Activated naive CD8-positive, alpha-beta T cell treated with anti-CD3 and anti-CD28 coated beads, Interleukin-2, amount 50 U/mL, for 24 hours (primary cell): Measurements from ENCODE around the gene GAPDHS.

ENCODE experiments used
- ATAC-seq: fragments of 150-1000 bp; cut with Tn5 transposase; one replicate; pipeline ENCODE4 v1.10.0; 2021
- DNase-seq: peaks from one replicate; pipeline ENCODE4 v3.0.0; 2021
- H3K27ac Mint-ChIP-seq: one replicate; pipeline ENCODE4 v1.8.0; 2021; ENCODE audit warnings: mild to moderate bottlenecking, mixed read lengths
- H3K27me3 Mint-ChIP-seq: one replicate; pipeline ENCODE4 v1.8.0; 2021; ENCODE audit warnings: mixed read lengths
- H3K36me3 Mint-ChIP-seq: one replicate; pipeline ENCODE4 v1.8.0; 2021; ENCODE audit warnings: low read depth, mixed read lengths
- H3K4me1 Mint-ChIP-seq: one replicate; pipeline ENCODE4 v1.8.0; 2021; ENCODE audit warnings: mixed read lengths
- H3K4me3 Mint-ChIP-seq: one replicate; pipeline ENCODE4 v1.8.0; 2021; ENCODE audit warnings: mild to moderate bottlenecking, moderate library complexity, mixed read lengths
- H3K9me3 Mint-ChIP-seq: one replicate; pipeline ENCODE4 v1.8.0; 2021; ENCODE audit warnings: mixed read lengths

Gene GAPDHS

GRCh38 chr19:35555301-35556005 is 22.2 kb downstream of the GAPDHS start:
- Mint-ChIP-seq H3K4me3 (no peak overlapping the region), H3K9me3 (no peaks in the 10 kb centered on the region), H3K4me1 (peaks cover 5% of the 10 kb centered on the region), H3K36me3 (no peaks in the 10 kb centered on the region), H3K27me3 (peaks cover 24% of the 10 kb centered on the region), H3K27ac (no peak overlapping the region)
- ATAC-seq (no peak), DNase-seq (no peak)

DNA sequence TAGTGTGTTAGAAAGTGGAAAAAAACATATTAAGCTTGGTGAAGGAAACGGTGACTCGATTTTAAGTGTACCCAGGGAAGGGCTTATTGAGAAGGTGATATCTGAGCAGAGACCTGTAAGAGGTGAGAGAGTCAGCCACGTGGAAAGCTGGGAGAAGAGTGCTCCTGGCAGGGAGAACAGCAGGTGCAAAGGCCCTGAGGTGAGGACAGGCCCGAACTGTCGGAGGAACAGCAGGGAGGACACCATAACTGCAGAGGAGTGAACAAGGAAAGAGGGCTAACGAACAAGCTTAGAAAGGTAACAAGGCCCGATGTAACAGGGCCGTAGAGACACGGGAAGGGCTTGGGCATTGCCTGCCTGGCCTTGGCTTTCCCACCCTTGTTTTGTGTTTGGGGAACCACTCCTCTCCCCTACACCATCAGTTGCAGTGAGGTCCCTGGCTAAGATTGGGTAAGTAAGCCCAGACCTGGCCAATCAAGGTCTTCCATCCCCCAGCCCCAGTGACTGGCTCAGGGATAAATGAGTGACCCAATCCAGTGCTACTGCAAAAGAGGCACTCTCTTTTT is 22.9 kb downstream of the GAPDHS start:
- Mint-ChIP-seq H3K36me3 (no peaks in the 10 kb centered on the region), H3K4me3 (no peak overlapping the region)

DNA sequence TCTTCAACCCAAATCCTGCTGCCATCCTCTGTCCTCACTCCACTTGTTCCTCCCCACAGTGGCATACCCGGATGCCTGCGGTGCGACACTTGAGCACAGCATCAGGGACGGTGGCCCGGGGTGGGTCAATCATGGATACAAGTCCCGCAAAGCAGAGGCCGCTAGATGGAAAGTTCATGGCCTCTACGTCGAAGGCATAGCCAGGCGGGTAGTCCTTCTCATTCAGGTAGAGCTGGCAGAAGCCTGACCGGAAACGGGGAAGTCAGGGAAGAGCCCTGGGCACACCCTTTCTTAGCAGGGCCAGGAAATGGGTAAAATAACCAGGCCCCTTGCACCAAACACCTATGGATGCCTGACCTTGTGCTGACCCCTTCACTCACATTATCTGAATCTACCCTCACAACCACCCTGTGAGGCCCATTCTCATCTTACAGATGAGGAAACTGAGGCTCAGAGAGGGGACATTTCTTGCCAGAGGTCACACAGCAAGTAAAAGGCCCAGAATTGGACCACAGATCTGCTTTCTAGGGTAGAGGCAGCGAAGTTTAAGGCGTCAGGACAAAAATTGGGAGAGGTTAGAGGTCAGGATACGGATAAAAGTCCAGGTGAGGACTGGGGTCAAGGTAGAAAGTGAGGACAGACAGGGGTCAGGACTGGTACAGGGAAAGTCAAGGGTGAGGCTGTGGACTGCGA is 23.7 kb downstream of the GAPDHS start:
- no peak for ATAC-seq
- H3K4me1 Mint-ChIP-seq, result peaks cover 5% of the 10 kb centered on the region
- no peaks in the 10 kb centered on the region for H3K9me3 Mint-ChIP-seq
- H3K4me3 Mint-ChIP-seq, result peak overlapping the region; percentile 6
- peaks cover 35% of the 10 kb centered on the region for H3K27me3 Mint-ChIP-seq
- H3K27ac Mint-ChIP-seq, result no peak overlapping the region
- no peak for DNase-seq
- no peaks in the 10 kb centered on the region for H3K36me3 Mint-ChIP-seq

More for the DNA sequence above, 22.9 kb downstream of the GAPDHS start:
- H3K4me1 Mint-ChIP-seq, result peaks cover 5% of the 10 kb centered on the region
- H3K27ac Mint-ChIP-seq, result no peak overlapping the region
- H3K27me3 Mint-ChIP-seq, result peaks cover 30% of the 10 kb centered on the region
- DNase-seq (no peak), ATAC-seq (no peak)
- H3K9me3 Mint-ChIP-seq, result no peaks in the 10 kb centered on the region

GRCh38 chr19:35557539-35558399 is 24.5 kb downstream of the GAPDHS start:
- Mint-ChIP-seq H3K4me3 (peak overlapping the region; percentile 71), H3K27ac (no peak overlapping the region), H3K36me3 (no peaks in the 10 kb centered on the region), H3K4me1 (peaks cover 5% of the 10 kb centered on the region), H3K9me3 (no peaks in the 10 kb centered on the region), H3K27me3 (peaks cover 41% of the 10 kb centered on the region)
- DNase-seq, result peak; percentile 64
- peak; percentile 51 for ATAC-seq

DNA sequence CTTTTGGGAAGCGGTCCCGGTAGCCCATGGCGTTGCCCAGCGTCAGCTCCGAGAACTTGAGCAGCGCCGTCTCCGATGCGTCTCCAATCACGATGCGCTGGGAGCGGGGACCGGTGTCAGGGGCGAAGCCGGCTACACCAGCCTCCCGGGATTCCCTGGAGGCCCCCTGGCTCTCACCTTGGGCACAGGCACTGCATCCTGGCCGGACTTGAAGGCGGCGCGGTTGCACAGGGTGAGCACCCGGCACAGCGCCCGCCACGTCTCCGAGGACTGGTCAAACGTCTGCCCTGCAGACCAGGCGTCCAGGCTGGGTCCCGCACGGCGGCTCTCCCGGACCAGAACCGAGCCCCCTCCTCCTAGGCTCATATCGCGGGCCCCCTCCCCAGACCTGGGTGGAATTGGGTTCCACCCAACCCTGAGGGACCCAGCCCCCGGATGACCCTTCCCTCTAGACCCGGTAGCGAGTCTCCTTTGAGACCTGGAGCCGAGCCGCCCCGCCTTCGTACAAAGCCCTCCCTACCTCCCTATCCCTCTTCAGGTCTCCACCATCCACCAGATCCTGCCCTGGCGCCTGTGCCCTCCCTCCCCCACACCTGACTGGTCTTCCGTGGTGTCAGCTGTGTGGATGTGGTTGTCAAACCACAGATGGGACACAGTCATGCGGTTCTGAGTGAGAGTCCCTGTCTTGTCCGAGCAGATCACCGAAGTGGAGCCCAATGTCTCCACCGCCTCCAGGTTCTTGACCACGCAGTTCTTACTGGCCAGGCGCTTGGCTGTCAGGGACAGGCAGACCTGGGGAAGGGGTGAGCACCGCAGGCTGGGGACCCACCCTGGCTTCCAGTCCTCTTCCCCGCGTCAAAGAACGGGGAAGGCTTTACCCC is 25.4 kb downstream of the GAPDHS start:
- Mint-ChIP-seq H3K27me3 (peaks cover 44% of the 10 kb centered on the region), H3K9me3 (no peaks in the 10 kb centered on the region), H3K4me1 (peaks cover 5% of the 10 kb centered on the region), H3K4me3 (no peak overlapping the region), H3K27ac (no peak overlapping the region), H3K36me3 (no peaks in the 10 kb centered on the region)
- DNase-seq (no peak), ATAC-seq (no peak)

DNA sequence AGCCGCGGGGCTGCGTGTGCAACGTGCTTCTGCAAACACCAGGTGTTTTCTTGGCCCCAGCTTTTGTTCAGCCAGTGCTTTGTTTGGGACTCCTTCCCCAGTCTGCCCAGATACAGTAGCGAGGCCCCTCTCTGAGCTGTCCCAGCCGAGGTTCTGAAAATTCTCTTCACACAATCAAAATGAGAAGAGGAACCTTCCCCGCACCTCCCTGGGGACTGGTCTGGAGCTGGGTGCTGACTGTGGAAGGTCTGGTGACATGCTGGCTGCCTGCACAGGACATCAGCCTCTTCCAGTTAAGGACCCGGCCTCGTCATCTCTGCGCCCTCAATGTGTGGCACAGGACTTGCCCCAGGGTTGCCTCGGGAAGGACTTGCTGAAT is 26.0 kb downstream of the GAPDHS start:
- no peak overlapping the region for H3K27ac Mint-ChIP-seq
- H3K36me3 Mint-ChIP-seq, result no peaks in the 10 kb centered on the region
- no peak overlapping the region for H3K4me3 Mint-ChIP-seq
- no peak for DNase-seq
- peaks cover 5% of the 10 kb centered on the region for H3K4me1 Mint-ChIP-seq
- no peak for ATAC-seq
- H3K27me3 Mint-ChIP-seq, result peaks cover 46% of the 10 kb centered on the region
- no peaks in the 10 kb centered on the region for H3K9me3 Mint-ChIP-seq

- no peak for ATAC-seq
- no peak overlapping the region for H3K27ac Mint-ChIP-seq
- no peaks in the 10 kb centered on the region for H3K36me3 Mint-ChIP-seq
- H3K4me1 Mint-ChIP-seq, result peaks cover 5% of the 10 kb centered on the region
- H3K4me3 Mint-ChIP-seq, result no peak overlapping the region
- DNase-seq, result no peak
- peaks cover 46% of the 10 kb centered on the region for H3K27me3 Mint-ChIP-seq
- no peaks in the 10 kb centered on the region for H3K9me3 Mint-ChIP-seq
These were observed 26.5 kb downstream of the GAPDHS start for GRCh38 chr19:35559781-35560180.

GRCh38 chr19:35560271-35560670 is 27.0 kb downstream of the GAPDHS start:
- Mint-ChIP-seq H3K4me3 (no peak overlapping the region), H3K27me3 (peaks cover 46% of the 10 kb centered on the region), H3K36me3 (no peaks in the 10 kb centered on the region), H3K27ac (no peak overlapping the region), H3K4me1 (peaks cover 5% of the 10 kb centered on the region), H3K9me3 (no peaks in the 10 kb centered on the region)
- no peak for ATAC-seq
- DNase-seq, result no peak

GRCh38 chr19:35560677-35561076 is 27.4 kb downstream of the GAPDHS start:
- Mint-ChIP-seq H3K27me3 (peaks cover 46% of the 10 kb centered on the region), H3K9me3 (no peaks in the 10 kb centered on the region)

GRCh38 chr19:35561436-35561835 is 28.2 kb downstream of the GAPDHS start:
- peaks cover 5% of the 10 kb centered on the region for H3K4me1 Mint-ChIP-seq
- no peaks in the 10 kb centered on the region for H3K9me3 Mint-ChIP-seq
- no peak for DNase-seq
- no peak overlapping the region for H3K4me3 Mint-ChIP-seq
- no peak overlapping the region for H3K27ac Mint-ChIP-seq
- peaks cover 46% of the 10 kb centered on the region for H3K27me3 Mint-ChIP-seq
- H3K36me3 Mint-ChIP-seq, result no peaks in the 10 kb centered on the region
- no peak for ATAC-seq

More at GRCh38 chr19:35560677-35561076, 27.4 kb downstream of the GAPDHS start:
- H3K27ac Mint-ChIP-seq, result no peak overlapping the region
- no peaks in the 10 kb centered on the region for H3K36me3 Mint-ChIP-seq
- DNase-seq (no peak), ATAC-seq (no peak)
- H3K4me1 Mint-ChIP-seq, result peaks cover 5% of the 10 kb centered on the region
- H3K4me3 Mint-ChIP-seq, result peak overlapping the region; percentile 3

- Mint-ChIP-seq H3K4me3 (no peak overlapping the region), H3K27me3 (peaks cover 46% of the 10 kb centered on the region), H3K4me1 (peaks cover 5% of the 10 kb centered on the region), H3K27ac (no peak overlapping the region), H3K9me3 (no peaks in the 10 kb centered on the region), H3K36me3 (no peaks in the 10 kb centered on the region)
- ATAC-seq, result no peak
- DNase-seq, result no peak
These were observed 29.1 kb downstream of the GAPDHS start for GRCh38 chr19:35562336-35562735.

DNA sequence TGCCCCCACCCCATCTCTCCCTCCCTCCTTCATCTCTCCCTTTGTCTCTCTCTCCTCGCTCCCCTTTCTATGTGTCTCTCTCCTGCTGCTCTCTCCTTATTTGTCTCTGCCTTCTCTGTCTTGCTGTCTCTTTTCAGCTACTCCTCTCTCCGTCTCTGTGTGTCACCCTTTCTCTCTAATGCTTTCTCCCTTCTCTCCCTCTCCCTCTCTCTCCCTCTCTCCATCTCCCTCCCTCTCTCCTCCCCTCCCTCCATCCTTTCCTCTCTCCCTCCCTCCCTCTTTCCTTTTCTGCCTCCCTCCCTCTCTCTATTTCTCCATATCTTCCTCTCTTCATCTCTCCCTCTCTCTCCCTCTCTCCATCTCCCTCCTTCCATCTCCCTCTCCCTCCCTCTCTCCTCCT is 29.5 kb downstream of the GAPDHS start:
- Mint-ChIP-seq H3K4me1 (peaks cover 5% of the 10 kb centered on the region), H3K27ac (no peak overlapping the region), H3K27me3 (peaks cover 45% of the 10 kb centered on the region)

GRCh38 chr19:35563207-35563829 is 30.1 kb downstream of the GAPDHS start, which contains the start of gene ATP4A:
Gene ATP4A (minus strand): TSS chr19:35563658. CDS start chr19:35563629, 29 bp downstream.
- H3K4me1 Mint-ChIP-seq, result peaks cover 3% of the 10 kb centered on the region

More for the DNA sequence above, 29.5 kb downstream of the GAPDHS start:
- ATAC-seq (no peak), DNase-seq (no peak)
- Mint-ChIP-seq H3K9me3 (no peaks in the 10 kb centered on the region), H3K36me3 (no peaks in the 10 kb centered on the region), H3K4me3 (no peak overlapping the region)

More at GRCh38 chr19:35563207-35563829, 30.1 kb downstream of the GAPDHS start, which contains the start of gene ATP4A:
- ATAC-seq (no peak), DNase-seq (no peak)
- Mint-ChIP-seq H3K36me3 (no peaks in the 10 kb centered on the region), H3K27ac (no peak within 1 kb of the TSS), H3K27me3 (peaks cover 44% of the 10 kb centered on the region), H3K4me3 (no peak within 1 kb of the TSS), H3K9me3 (no peaks in the 10 kb centered on the region)
